GM10248 (cell line): ENCODE data around the gene POLQ.
"Not testable (repeated sequence)": the region's sequence is repeated elsewhere in the genome, so short reads cannot be mapped to it uniquely, and the experiment has no call there.

Experiments used
- CTCF ChIA-PET: fragments of 300-600 bp; sonication (Branson Sonifier 250); formaldehyde crosslinking; extraction: SDS; loops from one replicate; lab custom pipeline; 2021; ENCODE audit warnings: antibody characterized with exemption; lab: Yijun Ruan, JAX
- POLR2A ChIA-PET: fragments of 350-650 bp; sonication (Branson Sonifier 250); formaldehyde crosslinking; extraction: SDS; loops from one replicate; lab custom pipeline; 2020; ENCODE audit warnings: antibody characterized with exemption; lab: Yijun Ruan, JAX
- DNase-seq: peaks from one replicate; pipeline ENCODE4 v3.0.0; 2012; ENCODE audit errors: extremely low spot score
- TF ChIP-seq, protein P1 (sequence below): IDR thresholded peaks from 2 replicates; pipeline ENCODE4 v1.5.1; 2012; ENCODE audit warnings: mild to moderate bottlenecking, low read depth; ENCODE audit errors: extremely low read depth, missing control alignments, control extremely low read depth

The POLQ gene

DNA sequence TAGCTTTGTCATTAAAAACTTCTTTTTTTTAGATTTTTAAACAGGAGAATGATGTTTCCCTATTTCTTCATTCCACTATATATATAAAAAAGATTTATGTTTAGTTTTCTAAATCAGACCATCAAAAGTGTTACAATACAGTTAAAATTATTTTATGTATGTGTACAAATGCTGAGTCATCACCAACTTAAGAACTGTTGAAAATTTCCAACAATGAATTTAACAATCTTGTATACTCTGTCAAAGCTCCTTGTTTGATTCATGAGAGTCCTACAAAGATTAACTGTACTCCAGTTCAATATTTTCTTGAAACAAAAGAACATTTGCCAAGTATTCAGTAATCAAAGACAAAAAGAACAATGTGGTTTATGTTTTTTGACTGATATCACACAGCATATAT lies 82.0 kb downstream of the POLQ start:
- TF ChIP-seq, protein P1, sequence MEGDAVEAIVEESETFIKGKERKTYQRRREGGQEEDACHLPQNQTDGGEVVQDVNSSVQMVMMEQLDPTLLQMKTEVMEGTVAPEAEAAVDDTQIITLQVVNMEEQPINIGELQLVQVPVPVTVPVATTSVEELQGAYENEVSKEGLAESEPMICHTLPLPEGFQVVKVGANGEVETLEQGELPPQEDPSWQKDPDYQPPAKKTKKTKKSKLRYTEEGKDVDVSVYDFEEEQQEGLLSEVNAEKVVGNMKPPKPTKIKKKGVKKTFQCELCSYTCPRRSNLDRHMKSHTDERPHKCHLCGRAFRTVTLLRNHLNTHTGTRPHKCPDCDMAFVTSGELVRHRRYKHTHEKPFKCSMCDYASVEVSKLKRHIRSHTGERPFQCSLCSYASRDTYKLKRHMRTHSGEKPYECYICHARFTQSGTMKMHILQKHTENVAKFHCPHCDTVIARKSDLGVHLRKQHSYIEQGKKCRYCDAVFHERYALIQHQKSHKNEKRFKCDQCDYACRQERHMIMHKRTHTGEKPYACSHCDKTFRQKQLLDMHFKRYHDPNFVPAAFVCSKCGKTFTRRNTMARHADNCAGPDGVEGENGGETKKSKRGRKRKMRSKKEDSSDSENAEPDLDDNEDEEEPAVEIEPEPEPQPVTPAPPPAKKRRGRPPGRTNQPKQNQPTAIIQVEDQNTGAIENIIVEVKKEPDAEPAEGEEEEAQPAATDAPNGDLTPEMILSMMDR, result no peak
- ChIA-PET POLR2A (no interaction called here), CTCF (interaction anchor here (1.2 kb wide), 1 partner anchor 17 kb away, joined by 3 read pairs; no protein-coding TSS in a partner anchor)
- DNase-seq, result no peak

DNA sequence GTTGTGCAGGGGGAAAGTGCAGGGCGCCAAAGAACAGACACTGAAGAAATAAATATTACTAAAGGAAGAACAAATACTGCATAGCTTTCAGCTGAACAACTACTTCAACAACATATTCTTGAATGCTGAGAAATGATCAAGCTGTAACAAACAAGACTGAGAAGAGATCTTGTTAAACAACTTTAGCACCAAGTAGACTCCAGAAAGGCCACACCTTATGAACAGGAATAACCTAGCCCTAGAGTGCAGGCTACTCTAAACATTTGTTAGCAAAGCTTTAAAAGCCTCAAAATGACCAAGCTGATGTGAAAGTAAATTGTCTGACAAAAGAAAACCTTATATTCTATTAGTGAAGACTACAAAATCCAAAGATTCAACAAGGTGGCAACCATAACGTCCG lies 83.2 kb downstream of the POLQ start:
- TF ChIP-seq, protein P1, result no peak
- ChIA-PET POLR2A (no interaction called here), CTCF (interaction anchor here (1.3 kb wide), 1 partner anchor 9 kb away, joined by 3 read pairs; no protein-coding TSS in a partner anchor)
- DNase-seq, result no peak

DNA sequence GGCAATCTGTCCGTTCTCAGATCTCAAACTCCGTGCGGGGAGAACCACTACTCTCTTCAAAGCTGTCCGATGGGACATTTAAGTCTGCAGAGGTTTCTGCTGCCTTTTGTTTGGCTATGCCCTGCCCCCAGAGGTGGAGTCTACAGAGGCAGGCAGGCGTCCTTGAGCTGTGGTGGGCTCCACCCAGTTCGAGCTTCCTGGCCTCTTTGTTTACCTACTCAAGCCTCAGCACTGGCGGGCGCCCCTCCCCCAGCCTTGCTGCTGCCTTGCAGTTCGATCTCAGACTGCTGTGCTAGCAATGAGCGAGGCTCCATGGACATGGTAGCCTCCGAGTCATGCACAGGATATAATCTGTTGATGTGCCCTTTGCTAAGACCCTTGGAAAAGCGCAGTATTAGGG lies 94.0 kb downstream of the POLQ start:
- POLR2A ChIA-PET, CTCF ChIA-PET, DNase-seq: not testable (repeated sequence)

DNA sequence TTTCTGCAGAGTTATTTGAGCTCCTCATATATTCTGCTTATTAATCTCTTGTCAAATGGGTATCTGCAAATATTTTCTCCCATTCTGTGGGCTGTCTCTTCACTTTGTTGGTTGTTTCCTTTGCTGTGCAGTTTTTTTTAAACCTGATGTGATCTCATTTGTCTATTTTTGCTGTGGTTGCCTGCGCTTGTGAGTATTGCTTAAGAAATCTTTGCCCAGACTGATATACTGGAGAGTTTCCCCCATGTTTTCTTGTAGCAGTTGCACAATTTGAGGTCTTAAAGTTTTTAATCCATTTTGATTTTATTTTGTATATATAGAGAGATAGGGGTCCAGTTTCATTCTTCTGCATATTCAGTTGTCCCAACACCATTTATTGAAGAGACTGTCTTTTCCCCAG lies 102.3 kb downstream of the POLQ start:
- POLR2A ChIA-PET, result no interaction called here
- no peak for DNase-seq
- TF ChIP-seq, protein P1, result no peak
- CTCF ChIA-PET, result no interaction called here

DNA sequence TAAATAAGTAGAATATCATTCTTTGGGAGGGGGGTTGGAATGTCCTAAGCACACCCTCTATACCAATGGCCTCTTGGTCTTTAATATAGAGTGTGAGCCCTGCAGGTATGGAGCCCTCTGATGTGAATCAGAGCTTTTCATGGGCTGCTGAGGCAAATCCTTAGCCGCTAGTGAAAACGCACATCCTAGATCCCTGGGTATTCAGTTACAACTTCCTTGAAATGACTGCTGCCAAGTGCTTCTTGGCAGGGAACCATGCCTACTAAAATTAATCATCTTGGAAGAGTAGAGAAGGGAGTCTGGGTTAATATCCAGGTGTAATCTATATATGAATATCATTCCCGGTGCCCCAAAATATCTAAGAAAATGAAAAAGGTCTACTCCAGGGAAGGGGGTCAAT lies 109.1 kb downstream of the POLQ start:
- CTCF ChIA-PET, result no interaction called here
- TF ChIP-seq, protein P1, result no peak
- no peak for DNase-seq
- POLR2A ChIA-PET, result no interaction called here

DNA sequence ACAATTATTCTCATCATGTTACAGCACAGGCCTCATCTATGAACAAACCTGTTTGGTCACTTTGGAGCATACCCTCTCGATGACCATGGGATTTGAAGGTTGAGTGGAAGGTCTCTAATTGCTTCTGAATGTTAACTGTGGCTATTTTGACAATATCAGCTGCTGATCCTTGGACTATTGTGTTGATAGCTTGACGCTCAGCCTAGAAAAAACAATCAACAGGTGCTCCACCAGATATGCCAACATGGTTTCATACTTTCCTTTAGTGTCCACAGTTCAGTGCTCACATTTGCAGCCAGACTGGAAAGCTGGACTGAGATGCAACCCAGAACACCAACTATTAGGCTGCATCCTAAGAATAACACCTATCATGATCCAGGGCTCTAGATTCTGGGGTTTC lies 109.7 kb downstream of the POLQ start:
- ChIA-PET POLR2A (no interaction called here), CTCF (no interaction called here)
- TF ChIP-seq, protein P1, result no peak
- no peak for DNase-seq

DNA sequence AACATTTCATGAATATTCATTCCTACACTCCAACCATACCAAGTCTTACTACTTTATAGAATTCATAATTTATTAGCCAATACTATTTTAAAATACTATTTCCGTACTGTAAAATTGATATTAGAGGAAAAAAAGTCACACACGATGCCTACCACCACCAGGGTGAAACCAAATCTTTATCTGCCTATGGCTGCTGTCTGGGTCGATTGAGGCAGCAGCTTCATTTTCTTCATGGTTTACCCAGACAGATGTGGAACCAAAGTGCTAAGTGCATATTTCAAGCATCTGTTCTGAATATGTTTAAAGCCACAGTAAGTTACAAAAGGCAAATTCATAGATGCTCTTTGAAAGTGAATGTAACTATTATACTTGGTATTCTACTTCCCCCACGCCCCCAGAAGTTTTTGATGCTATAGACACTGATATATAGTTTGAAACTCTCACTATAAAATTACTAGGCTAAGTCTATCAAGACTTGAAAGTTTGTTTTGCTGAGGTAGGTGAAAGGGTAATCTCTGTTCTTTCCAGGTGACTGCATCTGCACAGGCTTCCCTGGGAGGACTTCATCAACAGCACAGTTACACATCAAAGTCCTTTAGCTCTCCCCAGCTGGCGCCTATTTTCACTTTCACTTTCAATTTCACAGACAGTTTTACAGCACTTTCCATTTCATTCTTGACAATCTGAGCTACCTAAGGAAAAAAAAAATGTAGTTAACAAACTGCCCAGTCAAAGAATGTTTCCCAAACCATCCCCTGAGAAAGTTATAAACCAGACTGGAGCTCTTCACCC lies 113.9 kb downstream of the POLQ start:
- TF ChIP-seq, protein P1, result no peak
- ChIA-PET CTCF (interaction anchor here (1.1 to 2.4 kb wide), 3 partner anchors 13 to 21 kb away, joined by 4 to 9 read pairs (median 5); no protein-coding TSS in a partner anchor), POLR2A (no interaction called here)
- DNase-seq, result peak; percentile 68
